GM12891 (cell line): ENCODE measurements around the gene CABYR.

ENCODE experiments used
- POLR2A ChIP-seq: IDR thresholded peaks from 2 replicates; pipeline ENCODE4 v1.6.1; 2011; ENCODE audit warnings: low read depth, low read length, control low read depth
- TAF1 ChIP-seq: IDR thresholded peaks from 2 replicates; pipeline ENCODE4 v1.6.1; 2011; ENCODE audit warnings: low read depth, low read length, control low read depth

GRCh38 chr18:24185805-24186204 is 46.9 kb downstream of the CABYR start:
- no peak for TF ChIP-seq POLR2A
- no peak for TF ChIP-seq TAF1
